Lung (tissue), 12 donors: ENCODE results near the gene ODAD2. TPM values are rescaled to one million over a fixed set of nuclear protein-coding genes. Genes with fewer than 3 reads are reported as not detected.
"Not testable (repeated sequence)": the region's sequence is repeated elsewhere in the genome, so short reads cannot be mapped to it uniquely, and the experiment has no call there.

Source experiments
- ATAC-seq: fragments of 200-7000 bp; cut with Tn5 transposase; one replicate; pipeline ENCODE4 v1.9.1; 2020; ENCODE audit warnings: moderate number of reproducible peaks; ENCODE audit not compliant: insufficient read depth, low FRiP score
- DNase-seq, 3 donors: peaks; one replicate each; pipeline ENCODE4 v3.0.0-alpha.2; 2013 to 2017
- H3K27ac ChIP-seq, 2 donors: one replicate each; pipeline ENCODE4 v1.5.1; 2013; ENCODE audit warnings: mild to moderate bottlenecking in 2 of 2, moderate library complexity in 2 of 2, control low read depth in 1 of 2, inconsistent platforms in 1 of 2, low read depth in 1 of 2, low read length in 1 of 2
- H3K27me3 ChIP-seq, 3 donors: one replicate each; pipeline ENCODE4 v1.5.1; 2013; ENCODE audit warnings: low read length in 2 of 3; ENCODE audit not compliant: control insufficient read depth in 3 of 3, insufficient read depth in 3 of 3
- H3K36me3 ChIP-seq, 4 donors: one replicate each; pipeline ENCODE4 v1.5.1; 2013; ENCODE audit warnings: low read length in 4 of 4, mild to moderate bottlenecking in 1 of 4, moderate library complexity in 1 of 4; ENCODE audit not compliant: control insufficient read depth in 4 of 4, insufficient read depth in 4 of 4
- H3K4me1 ChIP-seq, 5 donors: one replicate each; pipeline ENCODE4 v1.5.1; 2013; ENCODE audit warnings: low read length in 5 of 5, mild to moderate bottlenecking in 2 of 5, moderate library complexity in 1 of 5; ENCODE audit not compliant: control insufficient read depth in 5 of 5, insufficient read depth in 5 of 5
- H3K4me3 ChIP-seq: one replicate; pipeline ENCODE4 v1.5.1; 2013; ENCODE audit warnings: mild to moderate bottlenecking, control low read depth, moderate library complexity
- H3K9ac ChIP-seq, 2 donors: one replicate each; pipeline ENCODE4 v1.5.1; 2013; ENCODE audit warnings: low read length in 2 of 2, control low read depth in 1 of 2; ENCODE audit not compliant: insufficient read depth in 1 of 2
- H3K9me3 ChIP-seq, 4 donors: one replicate each; pipeline ENCODE4 v1.5.1; 2013; ENCODE audit warnings: low read length in 3 of 4, mild to moderate bottlenecking in 1 of 4, moderate library complexity in 1 of 4; ENCODE audit not compliant: control insufficient read depth in 4 of 4, insufficient read depth in 3 of 4
- WGBS, 2 donors: extraction: QIAGEN DNeasy Blood & Tissue Kit; methylation state at CpG; one replicate each; pipeline ENCODE4 v1.1.7; 2013; 5-methylcytosine and 5-hydroxymethylcytosine counted together
- polyA plus RNA-seq, 2 donors: library from polyadenylated mRNA; stranded (reverse); fragments of 200-250 nt; gene quantifications; one replicate each; pipeline ENCODE4 v1.2.1, GENCODE V29; 2013
- total RNA-seq, 2 donors: library from RNA; depleted of rRNA in 1 of 2; stranded (reverse); fragments of >200 nt in 1 of 2; gene quantifications; one replicate each; pipeline ENCODE4 v1.2.1, GENCODE V29; 2014 to 2021
- TF ChIP-seq, protein P1 (sequence below): IDR thresholded peaks from 2 replicates; pipeline ENCODE4 v1.5.1; 2012; ENCODE audit warnings: mild to moderate bottlenecking; ENCODE audit errors: control extremely low read depth, extremely low read depth
- donor health status: control.
- donor health status: control.
- donor health status: Bipolar disorder and iron deficiency.
- donor health status: healthy.
- donor health status: DM: yes; HTN: yes; CAD: no.

The ODAD2 gene
- total and polyA plus RNA-seq, 4 donors, result 1.8 to 16.6 (median 7.6) TPM

- Histone ChIP-seq H3K4me1 (peaks cover 0 to 5% (median 0%) of the 10 kb centered on the region in 5 donors), H3K27ac (no peak overlapping the region), H3K36me3 (no peaks in the 10 kb centered on the region), H3K27me3 (no peaks in the 10 kb centered on the region), H3K4me3 (no peak overlapping the region), H3K9ac (no peak overlapping the region), H3K9me3 (no peaks in the 10 kb centered on the region)
- no peak for DNase-seq
- TF ChIP-seq, protein P1, sequence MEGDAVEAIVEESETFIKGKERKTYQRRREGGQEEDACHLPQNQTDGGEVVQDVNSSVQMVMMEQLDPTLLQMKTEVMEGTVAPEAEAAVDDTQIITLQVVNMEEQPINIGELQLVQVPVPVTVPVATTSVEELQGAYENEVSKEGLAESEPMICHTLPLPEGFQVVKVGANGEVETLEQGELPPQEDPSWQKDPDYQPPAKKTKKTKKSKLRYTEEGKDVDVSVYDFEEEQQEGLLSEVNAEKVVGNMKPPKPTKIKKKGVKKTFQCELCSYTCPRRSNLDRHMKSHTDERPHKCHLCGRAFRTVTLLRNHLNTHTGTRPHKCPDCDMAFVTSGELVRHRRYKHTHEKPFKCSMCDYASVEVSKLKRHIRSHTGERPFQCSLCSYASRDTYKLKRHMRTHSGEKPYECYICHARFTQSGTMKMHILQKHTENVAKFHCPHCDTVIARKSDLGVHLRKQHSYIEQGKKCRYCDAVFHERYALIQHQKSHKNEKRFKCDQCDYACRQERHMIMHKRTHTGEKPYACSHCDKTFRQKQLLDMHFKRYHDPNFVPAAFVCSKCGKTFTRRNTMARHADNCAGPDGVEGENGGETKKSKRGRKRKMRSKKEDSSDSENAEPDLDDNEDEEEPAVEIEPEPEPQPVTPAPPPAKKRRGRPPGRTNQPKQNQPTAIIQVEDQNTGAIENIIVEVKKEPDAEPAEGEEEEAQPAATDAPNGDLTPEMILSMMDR, result no peak
- WGBS, 2 donors, result 78 to 83% methylated on average over 2 of the region's 2 CpGs
- ATAC-seq, result no peak
These were observed 3.6 kb downstream of the ODAD2 start for GRCh38 chr10:27995311-27995710.

GRCh38 chr10:27989357-27989756 is 9.5 kb downstream of the ODAD2 start:
- not testable (repeated sequence) for ATAC-seq, H3K4me1 ChIP-seq, H3K36me3 ChIP-seq, H3K9ac ChIP-seq, H3K27me3 ChIP-seq, H3K27ac ChIP-seq, DNase-seq, H3K9me3 ChIP-seq, H3K4me3 ChIP-seq
- WGBS, 2 donors, result 63 to 81% methylated on average over 2 of the region's 2 CpGs

DNA sequence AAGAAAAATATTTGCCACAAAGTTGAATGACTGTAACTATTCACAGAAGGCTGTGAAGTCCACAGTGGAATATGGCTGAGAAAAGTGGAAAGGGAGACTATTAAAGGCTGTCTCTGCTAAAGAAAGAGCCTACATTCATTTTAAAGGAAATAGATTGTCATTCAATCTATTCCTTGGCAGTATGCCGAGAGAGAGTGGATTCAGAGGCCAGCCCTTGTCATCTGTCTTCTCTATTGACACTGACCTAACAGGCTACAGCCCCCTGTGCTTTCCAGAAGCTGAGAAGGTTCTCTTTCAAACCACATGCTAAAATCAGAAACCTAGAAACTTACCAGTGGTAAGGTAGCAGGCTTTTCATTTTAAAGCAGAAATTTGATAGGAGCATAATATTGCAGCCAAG is 12.1 kb downstream of the ODAD2 start:
- no peaks in the 10 kb centered on the region for H3K27me3 ChIP-seq
- ATAC-seq (no peak), DNase-seq (no peak)
- no peaks in the 10 kb centered on the region for H3K36me3 ChIP-seq
- WGBS, 2 donors, result 55 to 90% methylated on average over 1 of the region's 1 CpG
- H3K9ac ChIP-seq, result no peak overlapping the region
- H3K4me3 ChIP-seq, result no peak overlapping the region
- TF ChIP-seq, protein P1, result no peak
- H3K27ac ChIP-seq, result no peak overlapping the region
- no peaks in the 10 kb centered on the region for H3K4me1 ChIP-seq
- H3K9me3 ChIP-seq, result no peaks in the 10 kb centered on the region

DNA sequence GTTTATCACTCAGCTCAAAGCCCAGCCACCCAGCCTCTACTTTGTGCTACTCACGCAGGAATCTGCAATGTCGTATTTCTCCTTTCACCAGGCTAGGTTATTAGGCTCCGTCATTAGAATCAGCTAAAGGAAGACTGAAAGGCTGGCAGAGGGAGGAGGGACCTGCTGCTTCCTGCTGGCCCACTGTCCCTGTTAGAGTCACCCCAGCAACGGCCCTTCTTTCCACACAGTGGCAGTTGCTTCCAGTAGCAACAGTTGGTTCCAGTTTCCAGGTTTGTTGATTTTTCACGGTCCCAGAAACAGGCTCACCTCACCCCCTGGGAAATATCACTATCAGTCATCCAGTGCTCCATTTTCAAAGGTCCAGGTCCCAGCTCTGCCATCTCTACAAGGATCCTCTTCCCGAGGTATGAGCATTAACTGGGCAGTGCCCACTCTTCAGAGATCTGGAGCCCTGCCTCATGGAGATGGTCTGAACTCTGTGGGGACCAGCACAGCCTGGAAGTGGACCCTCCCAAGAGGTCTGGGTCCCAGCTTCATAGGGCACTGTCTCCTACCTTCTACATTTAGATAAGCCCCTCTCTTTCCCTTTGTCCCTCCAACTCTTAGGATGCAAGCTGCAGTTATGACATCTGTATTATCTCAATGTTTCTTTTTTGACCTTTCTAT is 15.9 kb downstream of the ODAD2 start:
- H3K36me3 ChIP-seq, result no peaks in the 10 kb centered on the region
- H3K9ac ChIP-seq, result no peak overlapping the region
- WGBS, 2 donors, result 71 to 75% methylated on average over 6 of the region's 6 CpGs
- peaks cover 0 to 2% (median 0%) of the 10 kb centered on the region in 4 donors for H3K9me3 ChIP-seq
- no peaks in the 10 kb centered on the region for H3K27me3 ChIP-seq
- ATAC-seq, result no peak
- no peaks in the 10 kb centered on the region for H3K4me1 ChIP-seq
- no peak overlapping the region for H3K4me3 ChIP-seq
- TF ChIP-seq, protein P1, result no peak
- no peak for DNase-seq
- no peak overlapping the region for H3K27ac ChIP-seq
